GM12864 (cell line): ENCODE data around the gene TLX1.

Source experiments
- DNase-seq: peaks from one replicate; pipeline ENCODE4 v3.0.0-alpha.2; 2011; ENCODE audit warnings: low read depth
- H3K4me3 ChIP-seq: 2 replicates; pipeline ENCODE4 v1.5.1; 2011; ENCODE audit warnings: mild to moderate bottlenecking, low read depth, low read length, control low read depth
- CTCF ChIP-seq: IDR thresholded peaks from 2 replicates; pipeline ENCODE4 v1.5.1; 2011; ENCODE audit warnings: low read depth, mild to moderate bottlenecking, moderate library complexity, low read length, control low read depth, inconsistent platforms; ENCODE audit errors: missing control alignments

TLX1 gene

DNA sequence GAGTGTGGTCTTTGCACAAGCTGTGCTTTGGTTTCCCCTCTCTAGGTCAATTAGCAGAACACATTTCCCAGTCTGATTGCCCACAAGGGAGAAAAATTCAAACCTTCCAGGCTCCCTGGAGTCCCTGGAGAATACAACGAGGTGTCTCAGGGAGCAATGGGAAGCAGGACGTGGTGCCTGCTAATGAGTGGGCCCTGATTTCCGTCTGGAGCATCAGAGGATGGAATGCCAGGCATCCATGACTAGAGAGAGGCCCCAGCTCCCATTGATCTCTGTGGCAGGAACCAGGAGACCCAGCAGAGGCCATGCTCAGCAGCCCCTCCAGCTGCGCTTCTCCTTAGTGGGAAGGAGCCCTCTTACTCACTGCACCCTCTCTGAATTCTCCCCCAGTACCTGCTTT is 33.2 kb upstream of the TLX1 start:
- no peak for TF ChIP-seq CTCF
- no peak for DNase-seq
- no peak overlapping the region for H3K4me3 ChIP-seq

DNA sequence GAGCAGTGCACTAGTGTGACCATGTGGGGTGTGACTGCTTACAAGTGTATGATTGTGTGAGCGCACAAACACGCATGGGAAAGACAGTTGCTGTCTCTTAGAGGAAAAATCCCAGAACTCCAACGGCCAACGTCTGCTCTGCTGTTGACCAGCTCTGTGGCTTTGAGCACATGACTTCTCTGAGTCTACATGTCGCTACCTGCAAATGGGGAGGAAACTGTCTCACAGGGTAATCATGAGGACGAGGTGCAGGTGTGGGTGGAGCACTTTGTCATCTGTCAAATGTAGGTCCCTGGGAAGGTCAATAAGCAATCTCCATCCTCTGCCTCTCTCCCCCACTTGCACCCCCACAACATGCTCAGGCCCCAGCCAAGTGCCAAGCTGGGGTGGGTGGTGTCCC is 31.2 kb upstream of the TLX1 start:
- no peak for TF ChIP-seq CTCF
- no peak overlapping the region for H3K4me3 ChIP-seq
- no peak for DNase-seq

- TF ChIP-seq CTCF = no peak
- DNase-seq = no peak
- no peak overlapping the region for H3K4me3 ChIP-seq
These were observed 29.7 kb upstream of the TLX1 start for GRCh38 chr10:101101372-101101881.

DNA sequence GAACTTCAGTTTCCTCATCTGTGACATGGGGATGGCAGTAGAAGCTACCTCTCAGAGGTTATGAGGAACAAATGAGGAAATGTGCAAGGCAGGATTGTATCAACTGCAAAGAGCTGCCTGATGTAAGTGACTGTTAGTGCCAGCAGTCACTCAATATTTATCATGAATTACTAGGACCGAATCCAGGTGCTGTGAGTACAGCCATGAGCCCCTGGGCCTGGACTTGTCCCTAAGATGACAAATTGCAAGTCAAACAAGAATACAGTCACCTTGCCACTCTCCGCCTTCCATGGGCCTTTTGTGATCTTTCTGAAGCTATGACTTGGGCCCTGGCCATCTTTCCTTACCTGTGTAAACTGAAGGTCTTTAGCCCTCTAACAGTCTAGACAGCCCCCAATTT is 27.7 kb upstream of the TLX1 start:
- no peak overlapping the region for H3K4me3 ChIP-seq
- no peak for DNase-seq
- TF ChIP-seq CTCF = no peak

- TF ChIP-seq CTCF = no peak
- DNase-seq = no peak
- no peak overlapping the region for H3K4me3 ChIP-seq
These were observed 24.7 kb upstream of the TLX1 start for GRCh38 chr10:101106351-101106750.

DNA sequence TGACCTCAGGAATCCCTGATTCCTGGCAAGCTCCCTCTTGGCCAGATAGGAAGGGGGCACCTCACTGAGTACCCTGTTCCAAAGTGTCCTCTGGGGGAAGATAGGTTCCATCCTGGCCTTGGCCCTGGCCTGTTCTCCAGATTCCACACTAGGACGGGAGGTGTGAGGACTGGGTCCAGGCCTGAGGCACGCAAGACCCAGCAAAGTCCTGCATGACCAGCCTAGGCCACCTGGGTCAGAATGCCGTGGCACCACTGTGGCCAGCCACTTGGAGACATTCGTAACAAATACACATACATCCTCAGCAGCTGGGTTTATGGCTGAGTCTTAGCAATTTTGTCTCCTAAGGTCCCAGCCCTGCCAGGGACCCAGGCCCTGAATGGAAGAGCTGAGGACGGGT is 23.3 kb upstream of the TLX1 start:
- no peak overlapping the region for H3K4me3 ChIP-seq
- DNase-seq = no peak
- TF ChIP-seq CTCF = no peak

DNA sequence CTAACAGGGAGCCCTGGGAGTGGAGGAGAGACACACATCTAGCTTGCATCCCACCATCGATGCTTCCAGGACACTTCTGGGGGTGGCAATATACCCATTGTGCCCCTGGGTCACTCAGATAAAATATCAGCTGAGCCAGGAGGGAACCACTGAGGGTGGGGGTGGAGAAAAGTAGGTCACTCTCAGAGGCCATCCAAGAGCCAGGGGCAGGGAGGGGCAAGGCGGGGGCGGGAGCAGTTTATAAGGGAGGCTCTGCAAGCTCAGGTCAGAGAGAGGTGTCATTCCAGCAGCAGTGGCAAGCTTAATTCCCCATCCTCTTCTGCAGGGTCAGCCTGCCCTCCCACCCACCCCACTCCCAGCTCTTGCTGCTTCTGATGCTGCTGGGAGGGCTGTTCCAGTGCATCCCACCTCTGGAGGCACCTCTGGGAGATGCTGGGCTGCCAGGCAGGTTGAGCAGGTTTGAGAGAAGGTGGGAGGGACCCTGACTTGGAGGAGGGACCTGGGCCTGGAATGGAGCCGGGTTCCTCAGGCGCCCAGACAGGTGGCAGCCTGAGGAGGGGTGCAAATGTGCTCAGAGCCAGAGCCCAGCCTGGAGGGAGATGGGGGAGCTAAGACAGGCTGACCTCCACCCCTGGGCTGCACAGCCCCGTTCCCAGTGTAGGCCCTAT is 20.1 kb upstream of the TLX1 start:
- no peak for TF ChIP-seq CTCF
- DNase-seq = no peak

More for the DNA sequence above, 20.1 kb upstream of the TLX1 start:
- H3K4me3 ChIP-seq = no peak overlapping the region
